Parathyroid adenoma (tissue), 2 donors: ENCODE measurements around the gene SPDEF.

ENCODE experiments used
- H2AFZ ChIP-seq: fragments of 300-600 bp; sonication (generic); one replicate; pipeline ENCODE4 v1.7.0; 2017; ENCODE audit warnings: antibody characterized with exemption, mild to moderate bottlenecking
- H3K27ac ChIP-seq: fragments of 300-600 bp; sonication (generic); one replicate; pipeline ENCODE4 v1.7.0; 2017
- H3K27me3 ChIP-seq: fragments of 300-600 bp; sonication (generic); one replicate; pipeline ENCODE4 v1.7.0; 2017; ENCODE audit warnings: low read length; ENCODE audit not compliant: control insufficient read depth, insufficient read depth
- H3K36me3 ChIP-seq: fragments of 300-600 bp; sonication (generic); one replicate; pipeline ENCODE4 v1.7.0; 2017; ENCODE audit warnings: low read length; ENCODE audit not compliant: control insufficient read depth, insufficient read depth
- H3K4me1 ChIP-seq: fragments of 300-600 bp; sonication (generic); one replicate; pipeline ENCODE4 v1.7.0; 2017; ENCODE audit warnings: control low read depth
- H3K4me2 ChIP-seq: fragments of 300-600 bp; sonication (generic); one replicate; pipeline ENCODE4 v1.7.0; 2017; ENCODE audit warnings: low read length
- H3K4me3 ChIP-seq: fragments of 300-600 bp; sonication (generic); one replicate; pipeline ENCODE4 v1.7.0; 2017; ENCODE audit warnings: low read depth, low read length
- H3K79me2 ChIP-seq: fragments of 300-600 bp; sonication (generic); one replicate; pipeline ENCODE4 v1.7.0; 2017; ENCODE audit warnings: control low read depth
- H3K9ac ChIP-seq: fragments of 300-600 bp; sonication (generic); one replicate; pipeline ENCODE4 v1.7.0; 2017; ENCODE audit warnings: mild to moderate bottlenecking
- H3K9me3 ChIP-seq: fragments of 300-600 bp; sonication (generic); one replicate; pipeline ENCODE4 v1.7.0; 2017; ENCODE audit warnings: low read length; ENCODE audit not compliant: control insufficient read depth
- TF ChIP-seq, protein P1 (sequence below): fragments of 300-600 bp; sonication (generic); IDR thresholded peaks from one replicate; pipeline ENCODE4 v1.7.0; 2017; ENCODE audit warnings: antibody characterized with exemption, mild to moderate bottlenecking
- donor health status: primary hyperparathyroidism.

The SPDEF gene

GRCh38 chr6:34549026-34549803, 6.9 kb downstream of the SPDEF start:
- Histone ChIP-seq H3K27ac (no peak overlapping the region), H3K9ac (no peak overlapping the region)
- TF ChIP-seq, protein P1, sequence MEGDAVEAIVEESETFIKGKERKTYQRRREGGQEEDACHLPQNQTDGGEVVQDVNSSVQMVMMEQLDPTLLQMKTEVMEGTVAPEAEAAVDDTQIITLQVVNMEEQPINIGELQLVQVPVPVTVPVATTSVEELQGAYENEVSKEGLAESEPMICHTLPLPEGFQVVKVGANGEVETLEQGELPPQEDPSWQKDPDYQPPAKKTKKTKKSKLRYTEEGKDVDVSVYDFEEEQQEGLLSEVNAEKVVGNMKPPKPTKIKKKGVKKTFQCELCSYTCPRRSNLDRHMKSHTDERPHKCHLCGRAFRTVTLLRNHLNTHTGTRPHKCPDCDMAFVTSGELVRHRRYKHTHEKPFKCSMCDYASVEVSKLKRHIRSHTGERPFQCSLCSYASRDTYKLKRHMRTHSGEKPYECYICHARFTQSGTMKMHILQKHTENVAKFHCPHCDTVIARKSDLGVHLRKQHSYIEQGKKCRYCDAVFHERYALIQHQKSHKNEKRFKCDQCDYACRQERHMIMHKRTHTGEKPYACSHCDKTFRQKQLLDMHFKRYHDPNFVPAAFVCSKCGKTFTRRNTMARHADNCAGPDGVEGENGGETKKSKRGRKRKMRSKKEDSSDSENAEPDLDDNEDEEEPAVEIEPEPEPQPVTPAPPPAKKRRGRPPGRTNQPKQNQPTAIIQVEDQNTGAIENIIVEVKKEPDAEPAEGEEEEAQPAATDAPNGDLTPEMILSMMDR = no peak

GRCh38 chr6:34547701-34548644, 8.2 kb downstream of the SPDEF start:
- H2AFZ ChIP-seq = no peak overlapping the region
- H3K27me3 ChIP-seq = no peaks in the 10 kb centered on the region
- no peak overlapping the region for H3K4me2 ChIP-seq
- TF ChIP-seq, protein P1 = no peak
- peaks cover 2% of the 10 kb centered on the region for H3K4me1 ChIP-seq
- H3K9me3 ChIP-seq = no peaks in the 10 kb centered on the region
- no peak overlapping the region for H3K9ac ChIP-seq
- H3K27ac ChIP-seq = no peak overlapping the region
- H3K36me3 ChIP-seq = no peaks in the 10 kb centered on the region
- no peak overlapping the region for H3K4me3 ChIP-seq
- H3K79me2 ChIP-seq = no peaks in the 10 kb centered on the region

More at GRCh38 chr6:34549026-34549803, 6.9 kb downstream of the SPDEF start:
- no peak overlapping the region for H3K4me3 ChIP-seq
- no peak overlapping the region for H2AFZ ChIP-seq
- H3K9me3 ChIP-seq = no peaks in the 10 kb centered on the region
- no peaks in the 10 kb centered on the region for H3K27me3 ChIP-seq
- no peaks in the 10 kb centered on the region for H3K36me3 ChIP-seq
- no peaks in the 10 kb centered on the region for H3K79me2 ChIP-seq
- H3K4me1 ChIP-seq = peaks cover 2% of the 10 kb centered on the region
- no peak overlapping the region for H3K4me2 ChIP-seq

DNA sequence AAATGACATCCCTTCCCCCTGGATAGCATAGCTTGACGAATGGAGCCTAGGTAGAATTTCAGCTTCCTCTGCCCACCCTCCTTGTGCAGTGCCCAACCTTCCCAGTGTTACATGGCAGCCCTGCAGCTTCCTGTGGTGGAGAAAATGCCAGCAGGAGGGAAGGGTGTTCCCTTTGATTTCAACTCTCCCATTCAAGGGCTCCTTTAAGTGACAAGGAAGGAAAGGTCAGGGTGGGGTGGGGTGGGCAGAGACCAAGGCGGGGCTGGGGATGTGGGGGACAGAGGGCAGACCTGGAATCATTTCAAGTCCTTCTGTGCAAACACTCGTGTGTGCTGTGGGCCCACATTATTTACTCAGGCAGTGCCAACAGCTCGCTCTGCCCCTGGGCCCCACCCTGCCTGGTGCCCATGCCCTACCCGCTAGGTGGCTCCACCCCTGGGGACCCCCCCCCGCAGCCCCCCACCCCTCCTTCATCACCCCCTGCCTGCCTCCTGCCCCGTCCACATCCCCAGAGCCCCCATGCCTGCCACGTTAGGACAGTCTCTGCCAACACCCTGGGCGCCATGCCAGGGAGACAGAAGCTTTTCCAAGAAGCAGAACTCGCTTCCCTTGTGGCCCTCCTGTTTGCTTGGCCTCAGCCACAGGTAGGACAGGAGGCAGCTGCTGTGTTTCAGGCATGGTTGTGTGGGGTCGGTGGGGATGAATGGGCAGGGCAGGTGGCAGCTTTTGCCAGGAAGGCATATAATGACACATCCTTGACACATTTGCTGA, 9.4 kb downstream of the SPDEF start:
- Histone ChIP-seq H3K4me3 (no peak overlapping the region), H3K9ac (no peak overlapping the region), H3K79me2 (no peaks in the 10 kb centered on the region), H3K4me1 (peaks cover 2% of the 10 kb centered on the region), H3K9me3 (no peaks in the 10 kb centered on the region), H3K27ac (no peak overlapping the region), H3K4me2 (no peak overlapping the region), H3K36me3 (no peaks in the 10 kb centered on the region), H2AFZ (no peak overlapping the region), H3K27me3 (no peaks in the 10 kb centered on the region)
- TF ChIP-seq, protein P1 = no peak

DNA sequence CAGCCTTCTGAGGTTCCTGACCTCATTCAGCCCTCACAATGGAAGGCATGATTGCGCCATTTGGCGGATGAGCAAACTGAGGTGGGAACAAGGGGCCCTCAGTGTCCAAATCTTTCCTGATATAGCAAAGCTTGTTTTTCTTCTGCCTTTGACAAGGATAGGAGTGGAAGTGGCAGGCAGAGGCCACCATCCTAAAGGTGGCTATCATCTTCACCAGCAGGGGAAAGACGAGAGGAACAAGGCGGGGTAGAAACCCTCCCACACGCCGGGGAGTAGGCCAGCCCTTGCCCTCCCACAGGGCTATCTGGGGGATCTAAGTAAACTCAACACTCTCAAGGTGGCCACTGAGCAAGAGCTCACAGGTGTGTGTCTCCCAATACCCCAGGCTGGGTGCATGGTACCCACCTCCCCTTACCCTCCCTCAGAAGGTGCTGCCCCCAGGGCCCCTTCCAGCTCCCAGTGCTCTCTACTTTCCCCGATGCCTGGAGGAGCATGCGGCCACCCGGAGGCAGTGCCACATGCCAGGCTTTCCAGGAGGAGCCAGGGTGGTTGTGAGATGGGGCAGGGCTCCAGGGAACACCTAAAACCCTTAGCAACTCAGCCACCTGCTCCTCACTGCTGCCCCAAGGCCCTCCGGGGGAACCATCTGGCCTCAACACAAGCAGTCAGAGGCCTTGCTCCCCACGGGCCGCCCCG, 11.2 kb downstream of the SPDEF start:
- Histone ChIP-seq H3K36me3 (no peaks in the 10 kb centered on the region), H3K27me3 (no peaks in the 10 kb centered on the region), H2AFZ (no peak overlapping the region), H3K4me1 (peaks cover 2% of the 10 kb centered on the region), H3K27ac (no peak overlapping the region), H3K4me2 (no peak overlapping the region), H3K9ac (no peak overlapping the region), H3K4me3 (no peak overlapping the region), H3K79me2 (no peaks in the 10 kb centered on the region), H3K9me3 (no peaks in the 10 kb centered on the region)
- TF ChIP-seq, protein P1 = no peak
